LHCN-M2 (cell line): ENCODE results near the gene BBX. TPM values are rescaled to one million over a fixed set of nuclear protein-coding genes. Genes with fewer than 3 reads are reported as not detected.
"Not testable (repeated sequence)": the region's sequence is repeated elsewhere in the genome, so short reads cannot be mapped to it uniquely, and the experiment has no call there.

ENCODE experiments used
- DNase-seq: peaks from one replicate; pipeline ENCODE4 v3.0.0-alpha.2; 2012; ENCODE audit warnings: low read depth
- total RNA-seq: library from RNA; depleted of rRNA; stranded (reverse); fragments of >200 nt; gene quantifications from 2 replicates; pipeline ENCODE4 v1.2.3, GENCODE V29; 2014

Gene BBX
- total RNA-seq, 1 experiment from 2014 or later: 35.1 TPM

DNA sequence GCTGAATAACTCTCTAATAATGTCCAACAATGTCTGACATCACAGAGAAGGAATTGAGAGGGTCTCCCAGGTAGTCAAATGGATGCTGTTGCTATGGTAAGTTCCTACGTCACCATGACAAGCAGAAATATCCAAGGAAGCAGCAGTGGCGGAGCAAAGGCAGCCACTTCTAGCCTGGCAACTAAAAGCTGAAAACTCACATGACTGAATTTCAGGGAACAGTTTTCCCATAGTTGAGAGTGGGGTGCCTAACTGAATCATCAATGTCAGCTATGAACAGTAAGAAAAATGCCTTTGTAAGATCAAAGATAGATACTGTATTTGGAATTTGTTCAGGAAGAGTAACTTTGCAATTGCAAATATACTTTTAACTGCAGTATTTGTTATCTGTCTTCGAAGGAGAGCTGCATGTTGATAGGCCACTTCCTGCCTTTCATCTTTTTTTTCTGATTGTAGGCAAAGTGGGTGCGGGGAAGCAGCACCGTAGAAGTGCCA lies 161.7 kb downstream of the BBX start:
- no peak for DNase-seq

GRCh38 chr3:107685383-107685782 lies 162.6 kb downstream of the BBX start:
- DNase-seq: no peak

GRCh38 chr3:107687056-107687581 lies 164.4 kb downstream of the BBX start:
- DNase-seq: no peak

DNA sequence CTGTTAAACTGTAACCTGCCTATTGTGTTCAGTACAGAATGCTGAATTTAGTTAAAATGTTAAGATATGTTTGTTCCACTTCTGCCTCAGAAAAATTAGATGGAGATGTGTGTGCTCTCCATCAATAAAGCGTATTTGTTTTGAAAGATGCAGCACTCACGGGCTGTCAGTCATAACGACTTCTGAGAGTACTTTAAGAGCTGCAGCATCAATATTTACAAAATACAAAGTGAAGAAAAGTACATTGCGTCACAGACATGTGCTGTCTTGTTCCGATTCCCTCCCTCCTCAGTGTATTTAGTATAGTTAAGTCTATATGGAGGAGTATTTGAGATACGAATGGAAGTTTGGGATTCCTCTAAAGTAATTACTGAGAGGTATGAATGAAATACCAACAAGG lies 166.6 kb downstream of the BBX start:
- DNase-seq: no peak

DNA sequence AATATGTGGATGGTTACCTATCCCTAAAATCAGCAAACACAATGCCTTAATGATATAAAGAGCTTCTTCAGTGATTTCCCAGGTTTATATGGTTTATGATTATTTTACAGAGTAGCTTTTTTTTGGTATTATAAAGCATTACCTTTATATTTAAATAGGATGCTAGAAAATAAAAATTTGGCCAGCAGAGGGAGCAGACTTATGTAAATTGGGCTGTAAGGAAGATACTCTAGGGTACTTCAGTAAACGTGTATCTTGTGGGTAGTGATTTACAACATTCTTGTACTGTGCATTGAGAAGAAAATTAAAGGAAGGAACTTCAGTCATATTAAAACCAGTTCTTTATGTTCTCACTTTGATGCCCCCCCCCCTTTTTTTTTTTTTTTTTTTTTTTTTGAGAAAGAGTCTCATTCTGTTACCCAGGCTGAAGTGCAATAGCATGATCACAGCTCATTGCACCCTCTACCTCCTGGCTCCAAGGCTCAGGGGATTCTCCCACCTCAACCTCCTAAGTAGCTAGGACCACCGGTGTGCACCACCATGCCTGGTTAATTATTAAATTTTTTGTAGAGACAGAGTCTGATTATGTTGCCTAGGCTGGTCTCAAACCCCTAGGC lies 167.9 kb downstream of the BBX start:
- DNase-seq: peak; percentile 61

GRCh38 chr3:107691984-107692383 lies 169.2 kb downstream of the BBX start:
- not testable (repeated sequence) for DNase-seq

- not testable (repeated sequence) for DNase-seq
Observed at GRCh38 chr3:107697348-107697747, 174.6 kb downstream of the BBX start.

DNA sequence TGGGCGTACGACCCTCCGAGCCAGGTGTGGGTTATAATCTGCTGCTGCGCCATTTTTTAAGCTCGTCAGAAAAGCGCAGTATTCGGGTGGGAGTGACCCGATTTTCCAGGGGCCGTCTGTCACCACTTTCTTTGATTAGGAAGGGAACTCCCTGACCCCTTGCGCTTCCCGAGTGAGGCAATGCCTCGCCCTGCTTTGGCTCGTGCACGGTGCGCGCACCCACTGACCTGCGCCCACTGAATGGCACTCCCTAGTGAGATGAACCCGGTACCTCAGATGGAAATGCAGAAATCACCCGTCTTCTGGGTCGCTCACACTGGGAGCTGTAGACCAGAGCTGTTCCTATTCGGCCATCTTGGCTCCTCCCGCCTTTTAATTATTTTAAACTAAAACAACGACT lies 175.1 kb downstream of the BBX start:
- not testable (repeated sequence) for DNase-seq

DNA sequence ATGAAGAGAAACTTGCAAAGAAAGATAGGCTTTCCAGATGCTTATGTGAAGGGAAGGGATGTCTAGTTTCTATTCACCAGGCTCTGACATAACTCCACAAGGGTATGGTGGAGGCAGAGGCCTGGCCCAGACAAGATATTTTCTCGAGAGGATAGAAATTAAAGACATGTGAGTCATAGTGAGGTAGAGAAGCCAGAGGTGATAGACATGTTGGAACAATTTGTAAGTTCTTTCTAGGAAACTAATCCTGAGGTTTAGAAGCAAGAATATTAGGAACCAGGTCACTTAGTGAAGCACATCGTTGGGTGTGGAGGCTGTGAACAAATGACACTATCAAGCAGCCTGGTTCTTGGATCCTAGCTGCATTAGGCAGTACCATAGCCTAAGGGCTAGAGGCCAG lies 176.9 kb downstream of the BBX start:
- no peak for DNase-seq

DNA sequence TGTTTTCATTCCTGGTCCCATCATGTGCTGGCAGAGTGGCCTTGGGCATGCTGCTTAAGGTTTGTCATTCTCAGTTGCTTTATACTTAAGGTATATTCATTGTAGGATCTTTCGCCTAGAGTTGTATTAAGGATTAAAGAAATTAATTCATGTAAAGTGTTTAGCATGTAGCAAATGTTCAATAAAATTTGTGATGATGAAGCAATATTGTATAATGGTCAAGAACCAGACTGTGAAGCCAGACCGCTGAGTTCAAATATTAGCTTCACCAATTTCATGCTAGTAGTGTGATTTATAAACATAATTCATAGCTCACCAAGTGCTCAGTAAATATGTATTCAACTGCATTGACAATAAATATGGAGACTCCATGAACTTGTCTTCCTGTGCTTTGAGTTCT lies 178.5 kb downstream of the BBX start:
- DNase-seq: no peak

DNA sequence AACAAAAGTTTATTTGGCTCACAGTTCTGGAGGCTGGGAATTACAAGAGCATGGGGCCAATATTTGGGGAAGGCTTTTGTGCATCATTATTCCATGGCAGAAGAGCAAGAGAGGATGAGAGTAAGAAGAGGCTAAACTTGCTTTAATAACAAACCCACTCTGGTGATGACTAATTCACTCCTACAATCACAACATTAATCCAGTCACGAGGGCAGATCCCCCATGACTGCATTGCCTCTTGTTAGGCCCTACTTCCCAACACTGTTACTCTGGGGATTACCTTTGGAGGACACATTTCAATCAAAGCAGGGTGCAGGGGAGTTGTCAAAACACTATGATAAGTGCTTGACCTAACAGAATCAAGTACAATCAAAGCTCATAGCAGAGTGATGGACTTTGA lies 181.7 kb downstream of the BBX start:
- DNase-seq: peak; percentile 50

GRCh38 chr3:107705046-107705445 lies 182.3 kb downstream of the BBX start:
- no peak for DNase-seq

DNA sequence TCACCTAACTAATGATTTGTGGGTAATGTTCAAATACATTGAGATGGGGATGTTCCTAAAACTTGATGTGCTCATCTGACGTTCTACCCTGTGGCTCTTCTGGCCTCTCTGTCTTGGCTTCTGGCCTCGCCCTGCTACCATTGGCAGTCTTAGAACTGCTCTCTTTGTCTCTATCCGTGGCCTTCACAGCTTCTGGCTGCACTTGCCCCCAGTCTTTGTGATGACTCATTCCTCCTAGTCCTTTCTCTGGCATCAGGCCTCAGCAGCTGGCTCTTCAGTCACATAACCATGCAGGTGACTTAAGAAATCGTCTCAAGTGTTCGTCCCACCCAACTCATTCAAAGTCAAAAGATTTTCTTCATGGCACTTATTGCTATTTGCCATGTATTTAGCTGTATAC lies 188.1 kb downstream of the BBX start:
- DNase-seq: peak; percentile 73

GRCh38 chr3:107716734-107717133 lies 194.0 kb downstream of the BBX start:
- no peak for DNase-seq

DNA sequence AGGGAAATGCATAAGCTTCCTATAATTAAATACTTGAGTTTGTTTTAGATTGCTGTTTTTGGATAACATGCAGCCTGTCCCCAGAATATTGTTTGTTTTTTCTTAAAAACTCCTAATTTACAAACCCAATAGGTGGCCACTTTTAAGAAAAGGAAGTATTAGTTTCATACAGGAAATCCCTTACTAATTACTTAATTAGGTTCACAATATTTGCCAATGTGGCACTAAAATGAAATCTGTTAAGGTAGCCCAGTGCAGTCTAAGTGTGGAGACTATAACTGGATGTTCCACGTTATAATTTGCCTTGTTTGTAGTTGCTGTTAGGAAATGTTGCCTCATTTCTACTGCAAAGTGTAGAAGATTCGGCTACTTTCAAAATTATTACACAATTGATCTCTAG lies 195.8 kb downstream of the BBX start:
- no peak for DNase-seq

DNA sequence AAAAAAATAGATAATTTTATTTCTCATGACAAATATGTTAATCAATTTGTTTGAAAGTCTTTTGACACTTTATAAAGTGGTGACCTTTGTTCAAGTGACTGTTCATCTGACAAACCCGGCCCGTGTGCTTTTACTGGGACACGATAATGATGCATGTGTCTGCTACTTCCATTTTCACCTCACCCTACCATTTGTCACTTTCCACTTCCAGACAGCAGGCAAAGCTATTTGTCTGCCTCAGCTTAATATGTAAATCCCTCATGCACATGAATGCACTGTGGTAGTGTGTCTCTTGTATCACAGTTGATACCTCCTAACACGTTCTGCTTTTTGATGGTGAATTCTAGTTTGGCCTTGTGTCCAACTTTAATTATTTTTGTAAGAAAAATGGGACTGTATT lies 204.3 kb downstream of the BBX start:
- DNase-seq: no peak

- DNase-seq: no peak
Observed at GRCh38 chr3:107729686-107730085, 206.9 kb downstream of the BBX start.

DNA sequence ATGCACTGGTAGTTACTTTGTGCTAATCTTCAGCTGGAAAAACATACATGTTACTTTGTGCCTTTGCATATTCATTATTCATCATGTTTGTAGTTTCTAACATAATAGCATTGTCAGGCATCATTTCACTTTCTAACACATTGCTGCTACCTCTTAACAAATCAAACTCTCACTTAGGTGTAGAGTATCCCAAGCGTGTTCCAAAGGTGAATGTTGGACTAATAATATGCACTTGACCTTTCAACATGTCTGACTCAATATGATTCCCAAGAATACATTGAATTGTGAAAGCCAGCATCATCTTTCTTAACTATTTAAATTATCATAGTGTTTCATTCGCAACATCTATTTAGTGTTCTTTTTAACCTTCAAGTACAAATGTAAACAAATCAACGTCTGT lies 211.6 kb downstream of the BBX start:
- no peak for DNase-seq

DNA sequence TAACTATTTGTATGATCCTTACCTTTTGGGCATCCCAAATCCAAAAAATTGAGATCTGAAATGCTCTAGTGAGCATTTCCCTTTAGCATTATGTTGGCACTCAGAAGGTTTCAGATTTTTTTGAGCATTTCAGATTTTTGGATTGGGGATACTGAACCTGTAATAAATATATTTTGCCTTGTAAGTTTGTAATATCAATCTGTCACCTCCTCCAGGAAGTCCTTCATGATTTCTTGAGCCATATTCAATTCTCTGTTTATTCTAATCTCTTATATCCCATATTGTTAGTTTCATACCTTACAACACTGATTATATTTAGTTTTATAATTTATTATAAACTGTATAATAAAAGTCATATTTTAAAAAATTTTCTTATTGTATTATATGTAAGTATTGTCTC lies 215.2 kb downstream of the BBX start:
- DNase-seq: no peak

DNA sequence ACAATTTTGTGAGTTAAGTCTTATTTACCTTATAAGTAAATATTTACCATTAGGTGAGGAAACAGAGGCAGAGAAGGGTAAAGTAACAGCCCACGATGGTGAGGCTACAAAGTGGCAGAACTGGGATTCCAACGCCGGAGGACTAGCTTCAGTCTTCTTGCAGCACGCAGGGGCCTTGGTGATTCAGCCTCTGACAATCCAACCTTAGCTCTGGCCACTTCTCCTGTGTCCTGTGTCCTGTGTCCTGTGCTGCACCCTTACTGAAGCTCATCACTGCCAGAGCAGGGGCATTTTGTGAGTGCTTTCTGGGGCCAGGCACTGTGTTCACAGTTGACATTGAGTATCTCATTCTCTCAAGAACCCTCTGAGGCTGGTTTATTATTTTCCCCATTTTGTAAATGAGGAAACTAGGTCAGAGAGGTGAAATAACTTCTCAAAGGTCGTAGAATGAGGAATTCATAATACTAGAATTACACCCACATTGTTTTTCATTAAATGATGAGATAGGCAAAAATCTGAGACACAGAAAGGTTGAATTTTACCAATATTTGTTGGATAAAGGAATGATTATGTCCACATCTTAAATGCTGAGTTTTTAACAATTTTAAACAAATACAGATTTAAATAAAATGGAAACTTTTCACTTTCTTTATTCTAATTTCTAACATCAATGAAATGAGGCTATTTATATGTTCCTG lies 215.9 kb downstream of the BBX start:
- DNase-seq: no peak

DNA sequence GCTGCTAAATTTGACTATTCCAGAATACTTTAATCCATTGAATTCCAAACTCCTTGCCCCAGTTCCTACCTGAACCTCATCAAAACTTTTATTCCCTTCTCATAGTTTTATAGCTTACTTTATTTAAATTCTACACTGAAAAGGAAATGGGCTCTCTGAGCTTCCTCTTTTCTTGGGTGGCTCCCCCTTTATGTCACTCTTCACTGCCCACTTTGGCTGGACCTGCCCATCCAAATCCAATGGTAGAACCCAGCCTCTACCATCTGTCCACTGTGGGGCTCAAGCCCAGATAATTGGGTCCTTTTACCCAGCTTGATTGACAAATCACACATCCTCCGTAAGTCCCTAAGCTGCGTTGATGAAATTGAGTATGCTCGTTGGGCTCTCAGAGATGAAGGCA lies 216.5 kb downstream of the BBX start:
- no peak for DNase-seq

DNA sequence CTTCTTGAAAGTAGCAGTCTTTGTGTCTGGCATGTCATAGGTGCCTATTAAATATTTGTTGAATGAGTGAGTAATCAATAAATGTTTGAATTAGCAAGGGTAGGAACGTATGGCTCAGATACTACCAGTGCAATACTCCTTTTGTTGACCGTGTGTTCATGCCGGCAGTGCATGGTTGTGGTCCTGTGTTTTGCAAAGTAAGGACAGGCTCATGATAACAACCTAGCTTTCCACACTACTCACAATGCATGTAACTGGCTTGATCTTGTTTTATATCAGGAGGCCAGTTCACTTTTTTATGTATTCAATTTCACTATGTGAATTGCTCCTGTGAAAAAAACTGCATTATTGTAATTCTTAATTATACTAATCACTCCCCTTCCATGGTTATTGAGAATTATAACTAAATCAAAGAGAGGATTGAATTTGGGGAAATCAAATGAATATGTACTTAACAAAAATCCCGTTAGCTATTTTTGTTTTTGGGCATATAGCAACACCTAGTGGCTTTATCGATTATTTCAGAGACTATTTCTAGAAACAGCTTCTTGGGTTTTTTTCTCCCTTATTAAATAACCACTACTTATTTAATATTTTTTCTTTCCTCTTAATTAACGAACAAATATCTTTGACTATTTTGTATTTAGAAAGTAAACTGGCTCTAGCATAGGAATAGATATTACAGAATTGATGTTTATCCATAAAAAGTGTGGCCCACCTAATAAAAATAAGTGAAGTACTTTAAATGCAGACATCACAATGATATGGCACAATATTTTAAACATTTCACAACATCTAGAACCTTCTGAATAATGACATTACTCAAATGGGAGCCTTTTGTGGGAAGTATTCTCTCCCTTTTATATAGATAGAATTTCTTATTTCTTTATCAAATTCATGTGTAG lies 218.5 kb downstream of the BBX start:
- DNase-seq: peak; percentile 29
